ENCODE data around the gene DTD2.

The DTD2 gene

GRCh38 chr14:31405106-31405505 lies 52.2 kb downstream of the DTD2 start:
- no peak for DNase-seq (ENCODE audit: low spot score)

- no peak for DNase-seq (ENCODE audit: low spot score)
These were observed 53.6 kb downstream of the DTD2 start for GRCh38 chr14:31403707-31404106.

- DNase-seq (ENCODE audit: low spot score): no peak
These were observed 54.4 kb downstream of the DTD2 start for GRCh38 chr14:31402764-31403439.

- DNase-seq (ENCODE audit: low spot score): no peak
These were observed 55.9 kb downstream of the DTD2 start for GRCh38 chr14:31401369-31401932.

GRCh38 chr14:31400031-31400638 lies 57.2 kb downstream of the DTD2 start:
- no peak for DNase-seq (ENCODE audit: low spot score)
